GM12878 (cell line): ENCODE results near the gene IZUMO3. TPM values are rescaled to one million over a fixed set of nuclear protein-coding genes. Genes with fewer than 3 reads are reported as not detected.

Source experiments
- ATAC-seq: fragments of 200-7000 bp; cut with Tn5 transposase; 3 replicates; pipeline ENCODE4 v1.9.1; 2020; ENCODE audit warnings: mild to moderate bottlenecking, moderate library complexity
- BruUV-seq: library from RNA; stranded (reverse); fragments of 400-500 nt; replicated peaks from 2 replicates; lab custom pipeline; 2021; lab: Mats Ljungman, UMichigan
- CTCF ChIA-PET: fragments of 300-600 bp; sonication (Branson Sonifier 250); formaldehyde crosslinking; extraction: SDS; loops from one replicate; lab custom pipeline; 2021; ENCODE audit warnings: inconsistent platforms; lab: Yijun Ruan, JAX
- POLR2A ChIA-PET: fragments of 350-600 bp; formaldehyde crosslinking; extraction: SDS; loops from one replicate; lab custom pipeline; 2021; ENCODE audit warnings: inconsistent platforms; lab: Charles Lee
- RAD21 ChIA-PET: fragments of 300-600 bp; sonication (Branson Sonifier 250); formaldehyde crosslinking; loops from one replicate; lab custom pipeline; 2023; ENCODE audit warnings: antibody characterized with exemption; ENCODE audit not compliant: unreplicated experiment; lab: Charles Lee
- SMC1A ChIA-PET: fragments of 300-600 bp; sonication (Branson Sonifier 250); formaldehyde crosslinking; loops from one replicate; lab custom pipeline; 2023; ENCODE audit not compliant: unreplicated experiment, uncharacterized antibody; lab: Charles Lee
- DNase-seq: peaks from one replicate; pipeline ENCODE4 v3.0.0-alpha.2; 2011; ENCODE audit warnings: low read depth, low spot score
- FAIRE-seq: peaks from 3 replicates; lab custom pipeline; 2011; peaks lifted over from hg19 to GRCh38; lab: Jason Lieb, UNC
- H2AFZ ChIP-seq: 2 replicates; pipeline ENCODE4 v1.6.0; 2011; ENCODE audit warnings: low read depth, low read length, control low read depth; ENCODE audit not compliant: control insufficient read depth
- H3K27ac ChIP-seq: 2 replicates; pipeline ENCODE4 v1.5.1; 2011; ENCODE audit warnings: control low read depth; ENCODE audit not compliant: control insufficient read depth, insufficient read depth
- H3K27me3 ChIP-seq, 2 experiments: replicated peaks in 1 of 2; 2 replicates each; pipeline versions ENCODE4 v1.6.0 to v1.6.1; 2011; ENCODE audit warnings: low read length in 1 of 2; ENCODE audit not compliant: control insufficient read depth in 2 of 2, insufficient read depth in 2 of 2
- H3K36me3 ChIP-seq, 2 experiments: 2 replicates each; pipeline ENCODE4 v1.5.1; 2011; ENCODE audit warnings: low read length in 1 of 2; ENCODE audit not compliant: control insufficient read depth in 2 of 2, insufficient read depth in 2 of 2
- H3K4me1 ChIP-seq: 2 replicates; pipeline ENCODE4 v1.6.1; 2011; ENCODE audit warnings: mild to moderate bottlenecking, low read length, moderate library complexity, mixed read lengths; ENCODE audit not compliant: control insufficient read depth, insufficient read depth
- H3K4me2 ChIP-seq: 2 replicates; pipeline ENCODE4 v1.6.0; 2011; ENCODE audit warnings: control low read depth; ENCODE audit not compliant: control insufficient read depth, insufficient read depth
- H3K4me3 ChIP-seq: fragments of 200-600 bp; sonication (generic); 2 replicates; pipeline ENCODE4 v1.5.1; 2016
- H3K79me2 ChIP-seq: 2 replicates; pipeline ENCODE4 v1.6.0; 2011; ENCODE audit warnings: low read length; ENCODE audit not compliant: control insufficient read depth, insufficient read depth
- H3K9ac ChIP-seq: 2 replicates; pipeline ENCODE4 v1.8.0; 2011; ENCODE audit warnings: low read length, control low read depth, mixed read lengths; ENCODE audit not compliant: control insufficient read depth, insufficient read depth
- H3K9me3 ChIP-seq: replicated peaks from 3 replicates; pipeline ENCODE4 v1.5.1; 2011; ENCODE audit warnings: mild to moderate bottlenecking, low read length; ENCODE audit not compliant: control insufficient read depth, insufficient read depth
- H4K20me1 ChIP-seq: 2 replicates; pipeline ENCODE4 v1.6.0; 2011; ENCODE audit not compliant: control insufficient read depth, insufficient read depth
- ATF2 ChIP-seq: IDR thresholded peaks from 2 replicates; pipeline ENCODE4 v1.6.1; 2012; ENCODE audit warnings: low read length, inconsistent platforms
- BMI1 ChIP-seq: fragments of 450-650 bp; IDR thresholded peaks from 2 replicates; pipeline ENCODE4 v1.6.1; 2016; ENCODE audit warnings: mild to moderate bottlenecking, moderate library complexity, borderline replicate concordance
- CBFB ChIP-seq: IDR thresholded peaks from 2 replicates; pipeline ENCODE4 v1.6.1; 2016; ENCODE audit warnings: antibody characterized with exemption, low read depth
- CREB1 ChIP-seq: IDR thresholded peaks from 2 replicates; pipeline ENCODE4 v1.6.1; 2012; ENCODE audit warnings: low read depth, mild to moderate bottlenecking, inconsistent platforms
- ELK1 ChIP-seq: IDR thresholded peaks from 2 replicates; pipeline ENCODE4 v1.6.1; 2012; ENCODE audit warnings: low read depth, low read length, improper control_type of control experiment
- JUNB ChIP-seq: IDR thresholded peaks from 2 replicates; pipeline ENCODE4 v1.6.1; 2016; ENCODE audit warnings: antibody characterized with exemption, mild to moderate bottlenecking
- NRF1 ChIP-seq: conservative IDR thresholded peaks from 2 replicates; pipeline ENCODE4 v1.6.1; 2011; ENCODE audit warnings: mild to moderate bottlenecking, low read depth, low read length, improper control_type of control experiment
- RCOR1 ChIP-seq: conservative IDR thresholded peaks from 2 replicates; pipeline ENCODE4 v1.6.1; 2012; ENCODE audit warnings: low read depth, low read length, improper control_type of control experiment
- SIN3A ChIP-seq: IDR thresholded peaks from 2 replicates; pipeline ENCODE4 v1.6.1; 2012; ENCODE audit warnings: low read depth, low read length, improper control_type of control experiment
- SMARCA5 ChIP-seq: fragments of 450-650 bp; IDR thresholded peaks from 2 replicates; pipeline ENCODE4 v1.6.1; 2017; ENCODE audit warnings: mild to moderate bottlenecking
- SMC3 ChIP-seq: IDR thresholded peaks from 2 replicates; pipeline ENCODE4 v1.6.1; 2011; ENCODE audit warnings: low read length, improper control_type of control experiment, borderline replicate concordance
- TCF3 ChIP-seq: IDR thresholded peaks from 2 replicates; pipeline ENCODE4 v1.6.1; 2012; ENCODE audit warnings: low read depth, mild to moderate bottlenecking, low read length, borderline replicate concordance; ENCODE audit not compliant: insufficient read depth
- ZZZ3 ChIP-seq: IDR thresholded peaks from 2 replicates; pipeline ENCODE4 v1.6.1; 2011; ENCODE audit warnings: low read depth; ENCODE audit not compliant: control insufficient read depth, insufficient read length
- WGBS: methylation state at CpG from one replicate; pipeline ENCODE4 v1.1.6; 2016; ENCODE audit warnings: low lambda C conversion rate; ENCODE audit not compliant: insufficient replicate concordance, insufficient coverage; ENCODE audit errors: missing lambda C conversion rate; 5-methylcytosine and 5-hydroxymethylcytosine counted together
- in situ Hi-C: fragments of 300-500 bp; cut with MboI; formaldehyde crosslinking; loops from 9 replicates; pipeline ENCODE4 v1.14.3; 2018; ENCODE audit warnings: mixed read lengths
- intact Hi-C: fragments of 100-400 bp; cut with micrococcal nuclease; formaldehyde crosslinking; loops from one replicate; pipeline ENCODE4 v1.14.2; 2022; ENCODE audit not compliant: unreplicated experiment
- polyA plus RNA-seq, 11 experiments: library from polyadenylated mRNA; depleted of rRNA in 4 of 11; unstranded in 6 of 11; stranded (reverse) in 5 of 11; fragments of >200 nt; fragmentation: Nextera tagmentation in 4 of 11; fragmentation: Illumina TruSeq in 1 of 11; extraction: Ambion mirVana in 4 of 11; extraction: Trizol in 1 of 11; gene quantifications; 1 replicate in 1 of 11; 2 replicates in 10 of 11; pipeline versions ENCODE4 v1.2.1 to v1.2.3, GENCODE V29; 2011 to 2016; ENCODE audit warnings: inconsistent platforms in 2 of 11, missing spikeins in 2 of 11, low read depth in 1 of 11
- total RNA-seq, 4 experiments: library from RNA; depleted of rRNA in 3 of 4; stranded (reverse); fragments of >200 nt in 3 of 4; fragmentation: Illumina TruSeq in 1 of 4; extraction: Trizol in 1 of 4; gene quantifications; 2 replicates each; pipeline versions ENCODE4 v1.2.1 to v1.2.3, GENCODE V29; 2013 to 2021

Gene IZUMO3
- total and polyA plus RNA-seq, 10 of the 15 experiments (the other 5 are each of a cell fraction or from before 2014, with no cell fraction given), result not detected

- no peak for ATAC-seq
- CTCF ChIA-PET, result interaction anchor here (0.5 kb wide), 1 partner anchor 191 kb away, joined by 3 read pairs; no protein-coding TSS in a partner anchor
- no peak for TF ChIP-seq RCOR1
- TF ChIP-seq NRF1, result no peak
- no peak for TF ChIP-seq JUNB
- TF ChIP-seq SMARCA5, result no peak
- no peak for TF ChIP-seq SIN3A
- TF ChIP-seq BMI1, result no peak
- no peak for TF ChIP-seq ATF2
- TF ChIP-seq ELK1, result no peak
- no peak for TF ChIP-seq SMC3
- TF ChIP-seq CBFB, result no peak
- no peak for TF ChIP-seq ZZZ3
- TF ChIP-seq TCF3, result no peak
- TF ChIP-seq CREB1, result no peak
- TF ChIP-seq, all 136 proteins: peak for 0
These were observed 7.0 kb upstream of the IZUMO3 start for GRCh38 chr9:24552526-24553182.

More at GRCh38 chr9:24552526-24553182, 7.0 kb upstream of the IZUMO3 start:
- FAIRE-seq (no peak), DNase-seq (no peak)
- no peak overlapping the region for H2AFZ ChIP-seq
- POLR2A ChIA-PET, result no interaction called here
- no peak overlapping the region for H3K4me3 ChIP-seq
- no peaks in the 10 kb centered on the region for H3K27me3 ChIP-seq
- no peak overlapping the region for H3K9ac ChIP-seq
- no TSS peak for BruUV-seq
- 21% methylated on average over 9 of the region's 9 CpGs for WGBS
- no peaks in the 10 kb centered on the region for H4K20me1 ChIP-seq
- no peak overlapping the region for H3K27ac ChIP-seq
- H3K9me3 ChIP-seq, result no peaks in the 10 kb centered on the region
- SMC1A ChIA-PET, result no interaction called here
- no peaks in the 10 kb centered on the region for H3K36me3 ChIP-seq
- no peaks in the 10 kb centered on the region for H3K4me1 ChIP-seq
- no peaks in the 10 kb centered on the region for H3K79me2 ChIP-seq
- no peak overlapping the region for H3K4me2 ChIP-seq
- RAD21 ChIA-PET, result no interaction called here
- intact Hi-C loops (no loop called here), in situ Hi-C loops (no loop called here)
